ENCODE results near the gene TEX53.

GRCh38 chr9:114680259-114681001 is 22.8 kb upstream of the TEX53 start:
- TF ChIP-seq ZNF274 (IDR thresholded peaks at IDR 0.05; ENCODE audit: low read depth, low read length) (no peak), SUZ12 (IDR thresholded peaks at IDR 0.05; ENCODE audit: extremely low read depth, insufficient read depth, insufficient read length) (no peak), YY1 (IDR thresholded peaks at IDR 0.05; ENCODE audit: insufficient read depth, insufficient read length) (no peak)

Data from NT2/D1 (cell line).